GM19397 (cell line): Measurements from ENCODE around the gene CAPN5.
A peak's percentile ranks its signal among the peaks of the same experiment; 100 is the strongest.
"Not testable (repeated sequence)": the region's sequence is repeated elsewhere in the genome, so short reads cannot be mapped to it uniquely, and the experiment has no call there.

ENCODE experiments used
- ATAC-seq: cut with Tn5 transposase; IDR thresholded peaks from one replicate; pipeline ENCODE4 v1.9.1; 2021; ENCODE audit warnings: mild to moderate bottlenecking, moderate library complexity; ENCODE audit not compliant: unreplicated experiment

Gene CAPN5

DNA sequence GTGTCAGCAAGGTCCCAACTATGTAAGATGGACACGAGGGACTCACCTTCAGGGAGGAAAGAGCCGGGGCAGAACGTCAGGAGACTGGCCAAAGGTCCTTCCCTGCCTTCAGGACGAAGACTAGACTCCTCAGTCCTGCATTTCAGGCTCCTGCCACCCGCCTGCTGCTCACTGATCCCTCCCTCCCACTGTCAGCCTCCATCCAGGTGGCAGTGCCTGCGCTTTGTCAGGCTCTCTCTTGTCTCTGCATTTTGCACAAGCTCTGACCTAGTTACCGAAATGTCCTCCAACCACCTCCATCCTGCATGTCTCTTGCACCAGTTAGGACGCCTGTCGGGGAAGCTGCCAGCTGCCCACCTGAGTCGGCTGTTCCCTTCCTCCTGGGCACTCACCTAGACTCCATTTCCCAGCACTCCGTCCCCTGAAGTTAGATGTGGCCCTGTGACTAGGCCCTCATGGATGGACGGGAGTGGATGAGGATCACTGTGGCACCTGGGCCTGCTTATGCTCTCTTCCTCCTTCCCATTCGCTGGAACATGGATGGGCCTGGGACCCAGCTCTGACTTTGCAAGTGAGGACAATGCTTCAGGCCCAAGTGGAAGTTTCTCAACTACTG is 24.6 kb upstream of the CAPN5 start:
- ATAC-seq, result no peak

DNA sequence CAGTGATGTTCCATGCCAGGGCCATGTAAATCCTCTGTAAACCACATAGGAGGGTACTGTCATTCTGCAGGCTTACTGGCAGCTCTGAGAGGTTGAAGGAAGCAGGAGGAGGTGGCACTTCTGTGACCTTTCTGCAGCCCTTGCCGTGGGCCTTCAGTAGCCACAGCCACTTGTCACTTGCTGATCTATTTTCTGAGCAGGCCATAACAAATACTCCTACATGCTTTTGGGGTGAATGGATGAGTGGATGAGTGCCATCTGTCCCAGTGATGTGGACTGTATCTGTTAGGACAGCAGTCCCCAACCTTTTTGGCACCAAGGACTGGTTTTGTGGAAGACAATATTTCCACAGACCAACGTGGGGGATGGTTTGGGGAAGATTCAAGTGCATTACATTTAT is 22.4 kb upstream of the CAPN5 start:
- ATAC-seq, result no peak

DNA sequence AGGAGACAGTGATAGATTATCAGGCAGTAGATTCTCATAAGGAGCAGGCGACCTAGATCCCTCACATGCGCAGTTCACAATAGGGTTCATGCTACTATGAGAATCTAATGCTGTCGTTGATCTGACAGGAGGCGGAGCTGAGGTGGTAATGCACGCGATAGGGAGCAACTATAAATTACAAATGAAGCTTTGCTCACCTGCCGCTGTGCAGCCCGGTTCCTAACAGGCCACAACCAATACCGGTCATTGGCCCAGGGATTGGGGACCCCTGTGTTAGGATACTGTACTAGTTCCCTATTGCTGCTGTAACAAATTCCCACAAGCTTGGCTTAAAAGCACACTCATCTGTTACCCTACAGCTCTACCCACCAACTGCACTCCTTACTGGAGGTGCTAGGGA is 21.9 kb upstream of the CAPN5 start:
- ATAC-seq, result no peak

DNA sequence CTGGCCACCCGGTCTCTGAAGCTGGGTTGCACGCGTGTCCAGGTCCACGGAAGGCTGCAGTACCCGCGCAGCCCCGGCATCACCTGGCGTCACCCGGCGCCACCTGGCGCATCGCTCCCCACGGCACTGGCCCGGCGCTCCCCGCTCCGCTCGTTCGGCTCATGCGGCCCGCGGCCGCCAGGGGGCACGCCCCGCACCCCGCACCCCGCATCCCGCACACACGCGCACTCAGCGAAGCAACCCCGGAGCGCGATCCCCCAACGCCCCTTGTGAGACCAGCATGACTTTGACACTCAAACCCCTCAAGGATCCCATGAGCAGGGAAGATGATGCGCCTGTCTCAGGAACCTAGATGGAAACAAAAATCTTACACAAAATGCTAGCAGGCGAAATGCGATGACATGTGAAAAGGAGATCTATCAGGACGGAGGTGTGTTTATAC is 20.7 kb upstream of the CAPN5 start:
- no peak for ATAC-seq

DNA sequence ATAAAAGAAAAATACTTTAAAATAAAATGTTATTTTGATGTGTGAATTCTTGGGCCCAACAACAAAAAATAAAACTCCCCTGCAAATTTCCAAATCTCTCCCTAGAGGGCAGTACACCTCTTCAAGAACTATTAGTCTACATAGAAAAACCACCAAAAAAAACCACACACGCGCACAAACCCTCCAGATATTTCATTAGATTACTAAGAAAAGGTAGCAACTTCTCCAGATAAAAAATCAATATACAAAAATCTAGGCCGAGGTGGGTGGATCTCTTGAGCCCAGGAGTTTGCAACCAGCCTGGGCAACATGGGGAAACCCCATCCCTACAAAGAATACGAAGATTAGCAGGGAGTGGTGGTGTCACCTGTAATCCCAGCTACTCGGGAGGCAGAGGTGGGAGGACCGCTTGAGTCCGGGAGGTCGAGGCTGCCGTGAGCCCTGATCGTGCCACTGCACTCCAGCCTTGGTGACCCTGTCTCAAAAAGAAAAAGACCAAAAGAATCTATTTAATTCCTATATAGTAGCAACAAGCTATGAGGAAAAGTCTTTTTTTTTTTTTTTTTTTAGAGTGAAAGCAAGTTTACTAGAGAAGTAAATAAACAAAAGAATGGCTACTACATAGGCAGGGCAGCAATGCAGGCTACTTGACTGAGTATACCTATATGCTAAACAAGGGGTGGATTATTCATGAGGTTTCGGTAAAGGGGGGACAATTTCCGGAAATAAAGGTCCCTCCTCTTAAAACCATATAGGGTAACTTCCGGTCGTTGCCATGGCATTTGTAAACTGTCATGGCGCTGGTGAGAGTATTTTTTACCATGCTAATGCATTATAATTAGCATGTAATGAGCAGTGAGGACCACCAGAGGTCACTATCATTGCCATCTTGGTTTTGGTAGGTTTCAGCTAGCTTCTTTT is 19.5 kb upstream of the CAPN5 start:
- ATAC-seq, result peak; percentile 56

DNA sequence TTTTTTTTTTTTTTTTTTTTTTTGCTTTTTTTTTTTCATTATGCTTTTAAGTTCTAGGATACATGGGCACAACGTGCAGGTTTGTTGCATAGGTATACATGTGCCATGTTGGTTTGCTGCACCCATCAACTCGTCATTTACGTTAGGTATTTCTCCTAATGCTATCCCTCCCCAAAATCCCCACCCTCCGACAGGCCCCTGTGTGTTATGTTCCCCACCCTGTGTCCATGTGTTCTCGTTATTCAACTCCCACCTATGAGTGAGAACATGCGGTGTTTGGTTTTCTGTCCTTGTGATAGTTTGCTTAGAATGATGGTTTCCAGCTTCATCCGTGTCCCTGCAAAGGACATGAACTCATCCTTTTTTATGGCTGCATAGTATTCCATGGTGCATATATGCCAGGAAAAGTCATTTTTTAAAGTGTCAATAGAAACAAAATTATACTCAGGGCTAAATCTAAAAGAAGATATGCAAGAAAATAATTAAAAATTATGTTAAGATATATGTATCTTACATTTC is 18.8 kb upstream of the CAPN5 start:
- ATAC-seq, result not testable (repeated sequence)

DNA sequence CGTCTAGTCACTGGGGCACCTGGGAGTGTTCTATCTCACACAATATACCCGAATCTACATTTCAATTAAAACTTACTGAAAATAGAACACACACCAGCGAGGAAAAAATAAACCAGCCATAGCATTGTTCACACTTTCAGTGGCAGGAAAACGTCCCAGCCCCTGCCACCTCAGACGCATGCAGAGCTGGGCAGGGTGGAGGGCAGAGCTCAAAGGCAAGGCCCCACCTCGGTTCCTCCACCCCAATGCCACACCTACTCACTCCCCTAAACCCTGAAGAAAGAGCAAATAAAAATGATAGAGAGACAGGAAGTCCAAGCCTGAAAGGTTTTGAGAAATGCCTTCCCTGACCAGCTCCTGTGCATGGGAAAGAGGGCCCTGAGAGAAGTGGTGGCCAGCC is 17.7 kb upstream of the CAPN5 start:
- ATAC-seq, result no peak

DNA sequence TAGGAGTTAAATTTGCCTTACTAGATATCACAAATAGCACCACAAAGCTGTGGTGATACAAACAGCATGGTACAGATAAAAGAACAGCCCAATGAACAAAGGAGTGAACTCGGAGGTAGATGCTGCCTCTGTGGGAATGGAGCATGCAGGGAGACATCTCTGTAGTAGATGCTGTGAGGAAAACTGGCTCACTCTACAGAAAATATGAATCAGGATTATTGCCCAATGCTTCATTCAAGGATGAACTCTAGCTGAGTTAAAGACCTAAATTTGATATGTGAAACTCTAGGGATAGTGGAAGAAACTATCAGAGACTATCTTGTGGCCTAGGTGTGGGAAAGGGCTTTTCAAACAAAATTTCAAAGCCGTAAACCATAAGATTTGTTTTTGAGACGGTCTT is 15.3 kb upstream of the CAPN5 start:
- ATAC-seq, result no peak

DNA sequence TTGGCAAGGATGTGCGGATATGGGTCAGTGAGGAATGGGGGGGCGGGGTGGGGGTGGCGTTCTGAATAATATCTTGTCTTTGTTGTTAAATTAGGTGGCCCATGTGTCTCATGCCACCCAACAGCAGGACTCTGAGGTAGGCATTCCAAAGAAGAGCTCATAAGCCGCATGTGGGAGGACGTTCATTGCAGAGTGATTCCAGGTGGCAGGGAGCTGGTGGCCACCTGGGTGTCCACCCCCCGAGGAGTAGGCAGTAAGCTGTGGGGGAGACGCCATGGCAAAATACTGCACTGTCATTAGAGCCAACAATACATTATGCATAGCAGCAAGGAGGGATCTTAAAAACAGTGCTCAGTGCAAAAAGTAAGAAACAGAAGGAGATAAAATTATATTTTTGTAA is 14.3 kb upstream of the CAPN5 start:
- ATAC-seq, result no peak

DNA sequence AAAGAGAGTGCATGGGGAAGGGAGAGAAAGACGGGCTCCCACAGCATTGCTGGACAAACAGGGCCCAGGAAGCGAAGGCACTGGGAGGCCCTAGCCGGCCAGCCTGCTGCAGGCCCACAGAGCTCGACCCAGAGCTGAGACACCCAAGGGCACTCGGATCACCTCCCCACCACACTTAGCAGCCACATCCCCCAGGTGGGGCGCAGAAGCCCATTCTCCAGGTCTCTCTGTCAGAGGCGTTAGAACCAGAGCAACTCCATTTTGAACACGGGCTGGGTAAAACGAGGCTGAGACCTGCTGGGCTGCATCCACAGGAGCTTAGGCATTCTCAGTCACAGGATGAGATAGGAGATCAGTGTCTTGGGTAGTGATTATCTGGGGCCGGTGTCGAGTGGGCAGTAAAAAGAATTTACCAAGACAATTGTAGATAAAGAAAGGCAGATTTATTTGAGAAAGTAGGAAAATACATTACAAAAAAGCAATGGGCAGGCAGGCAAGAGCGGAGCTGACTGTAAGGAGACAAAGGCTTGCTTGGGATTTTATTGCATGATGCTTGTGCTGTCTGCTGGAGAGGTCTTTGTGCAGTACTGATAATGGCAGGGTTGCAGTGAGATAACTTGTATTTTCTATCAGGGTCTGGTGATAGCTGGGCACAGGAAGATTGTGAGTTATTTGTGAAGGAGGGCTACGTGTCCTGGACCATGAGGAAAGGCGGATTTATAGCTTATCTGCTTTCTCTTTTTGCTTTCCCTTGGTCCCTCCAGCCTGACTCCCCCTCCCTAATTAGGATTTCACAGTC is 13.4 kb upstream of the CAPN5 start:
- ATAC-seq, result no peak

DNA sequence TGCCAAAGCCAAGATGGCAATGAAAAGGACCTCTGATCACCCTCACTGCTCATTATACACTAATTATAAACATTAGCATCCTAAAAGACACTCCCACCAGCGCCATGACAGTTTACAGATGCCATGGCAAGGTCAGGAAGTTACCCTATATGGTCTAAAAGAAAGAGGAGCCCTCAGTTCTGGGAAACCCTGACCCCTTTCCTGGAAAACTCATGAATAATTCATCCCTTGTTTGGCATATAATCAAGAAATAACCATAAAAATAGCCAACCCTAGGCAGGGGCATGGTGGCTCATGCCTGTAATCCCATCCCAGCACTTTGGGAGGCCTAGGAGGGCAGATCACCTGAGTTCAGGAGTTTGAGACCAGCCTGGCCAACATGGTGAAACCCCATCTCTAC is 12.7 kb upstream of the CAPN5 start:
- no peak for ATAC-seq

DNA sequence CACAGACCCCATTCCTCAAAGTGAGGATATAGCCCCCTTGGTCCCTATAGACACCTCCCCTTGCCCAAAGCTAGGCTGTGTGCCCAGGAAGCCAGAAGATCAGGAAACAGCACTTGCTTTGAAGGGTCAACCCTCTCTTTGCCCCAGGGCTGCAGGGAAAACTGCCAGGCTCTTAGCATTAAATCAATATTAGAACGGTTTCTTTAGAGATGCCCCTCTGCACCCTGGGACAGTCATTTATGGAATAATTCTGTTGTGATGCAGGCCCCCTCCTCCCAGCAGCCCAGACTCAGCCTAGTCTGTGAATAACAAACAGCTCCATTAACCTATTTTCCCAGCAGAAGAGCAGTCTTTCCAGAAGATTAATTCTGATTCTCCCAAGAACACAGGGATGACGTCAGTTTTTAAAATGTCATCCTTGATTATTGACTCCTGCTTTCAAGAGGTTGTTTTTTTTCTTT is 11.6 kb upstream of the CAPN5 start:
- no peak for ATAC-seq

DNA sequence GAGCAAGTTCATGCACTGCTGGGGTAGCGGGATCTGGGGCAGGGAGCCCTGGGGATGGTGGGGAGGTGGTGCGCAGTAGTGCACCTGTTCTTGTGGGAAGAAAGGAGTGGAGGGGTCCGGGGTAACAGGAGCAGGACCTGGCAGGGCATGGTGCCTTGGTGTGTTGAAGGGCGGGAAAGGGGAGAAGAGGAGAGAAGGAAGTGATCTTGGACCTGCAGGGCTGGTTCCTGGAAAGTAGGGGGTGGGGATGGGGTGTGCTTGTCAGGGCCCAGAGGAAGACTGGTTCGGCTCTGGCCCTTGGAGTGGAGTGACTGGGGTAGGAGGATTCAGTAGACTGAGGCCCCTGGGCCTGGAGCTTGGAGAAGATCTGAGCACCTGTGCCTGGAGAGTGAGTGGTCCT is 10.9 kb upstream of the CAPN5 start:
- ATAC-seq, result no peak

DNA sequence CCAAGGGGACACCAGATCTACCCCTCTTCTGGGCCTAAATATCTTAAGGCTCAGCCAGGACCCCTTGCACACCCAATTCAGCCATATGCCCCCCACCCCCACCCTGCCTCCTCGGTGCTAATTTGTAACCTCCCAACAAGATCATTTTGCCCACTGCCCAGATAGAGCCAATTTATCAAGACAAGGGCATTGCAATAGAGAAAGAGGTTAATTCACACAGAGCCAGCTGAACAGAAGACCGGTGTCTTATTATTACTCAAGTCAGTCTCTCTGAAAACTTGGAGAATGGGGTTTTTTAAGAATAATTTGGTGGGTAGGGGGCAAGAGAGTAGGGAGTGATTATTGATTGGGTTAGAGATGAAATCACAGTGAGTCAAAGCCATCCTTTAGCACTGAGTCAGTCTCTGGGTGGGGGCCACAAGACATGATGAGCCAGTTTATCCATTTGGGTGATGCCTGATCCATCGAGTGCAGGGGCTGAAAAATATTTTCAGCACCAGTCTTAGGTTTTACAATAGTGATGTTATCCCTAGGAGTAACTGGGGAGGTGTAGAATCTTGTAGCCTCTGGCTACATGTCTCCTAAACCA is 9.9 kb upstream of the CAPN5 start:
- ATAC-seq, result no peak

DNA sequence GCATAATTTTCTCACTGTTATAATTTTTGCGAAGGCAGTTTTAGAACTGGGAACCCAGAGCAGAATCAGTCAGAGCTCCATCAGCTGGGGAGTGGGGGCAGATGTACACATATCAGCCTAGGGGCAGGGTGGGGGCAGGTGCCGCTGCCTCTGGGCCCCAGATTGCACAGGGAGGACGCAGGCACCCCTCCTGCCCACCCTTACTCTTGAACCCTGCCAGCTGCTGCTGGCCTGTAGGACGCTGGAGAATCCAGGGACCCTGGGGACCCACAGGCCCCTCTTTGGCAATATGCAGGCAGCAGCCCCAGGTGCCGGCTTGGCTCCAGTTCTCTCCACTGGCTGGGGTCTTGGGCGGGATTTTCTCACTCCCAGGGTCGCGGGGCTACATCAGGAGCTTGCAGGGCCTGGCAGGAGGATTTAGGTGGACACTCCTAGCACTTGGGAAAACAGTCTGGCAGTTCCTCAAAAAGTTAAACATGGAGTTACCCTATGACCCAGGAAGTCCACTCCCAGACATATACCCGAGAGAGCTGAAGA is 8.8 kb upstream of the CAPN5 start:
- no peak for ATAC-seq

DNA sequence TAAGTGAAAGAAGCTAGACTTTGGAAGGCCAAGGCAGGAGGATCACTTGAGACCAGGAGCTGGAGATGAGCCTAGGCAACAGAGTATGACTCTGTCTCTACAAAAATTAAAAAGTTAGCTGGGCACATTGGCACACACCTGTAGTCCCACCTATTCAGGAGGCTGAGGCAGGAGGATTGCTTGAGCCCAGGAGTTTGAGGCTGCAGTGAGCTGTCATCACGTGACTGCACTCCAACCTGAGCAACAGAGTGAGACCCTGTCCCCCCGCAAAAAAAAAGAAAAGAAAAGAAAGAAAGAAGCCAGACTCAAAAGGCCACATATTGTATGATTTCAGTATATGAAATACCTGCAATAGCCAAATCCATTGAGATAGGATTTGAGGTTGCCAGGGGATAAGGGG is 7.9 kb upstream of the CAPN5 start:
- ATAC-seq, result no peak

DNA sequence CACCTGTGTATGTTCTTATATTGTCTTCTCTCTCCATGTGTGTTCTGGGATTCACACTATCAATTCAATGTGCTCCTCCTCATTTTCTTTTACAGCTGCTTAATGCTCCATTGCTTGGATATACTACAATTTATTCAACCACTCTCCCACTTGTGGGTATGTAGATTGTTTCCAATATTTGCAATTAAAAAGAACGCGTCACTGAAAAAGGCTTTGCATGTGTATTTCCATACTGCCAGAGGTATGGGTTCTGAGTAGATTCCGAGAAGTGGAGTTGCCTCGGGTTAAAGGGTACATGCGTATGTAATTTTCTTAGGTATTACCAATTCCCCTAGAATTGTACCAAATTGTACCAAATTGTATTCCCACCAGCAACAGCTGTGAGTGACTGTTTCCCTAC is 7.0 kb upstream of the CAPN5 start:
- ATAC-seq, result no peak

DNA sequence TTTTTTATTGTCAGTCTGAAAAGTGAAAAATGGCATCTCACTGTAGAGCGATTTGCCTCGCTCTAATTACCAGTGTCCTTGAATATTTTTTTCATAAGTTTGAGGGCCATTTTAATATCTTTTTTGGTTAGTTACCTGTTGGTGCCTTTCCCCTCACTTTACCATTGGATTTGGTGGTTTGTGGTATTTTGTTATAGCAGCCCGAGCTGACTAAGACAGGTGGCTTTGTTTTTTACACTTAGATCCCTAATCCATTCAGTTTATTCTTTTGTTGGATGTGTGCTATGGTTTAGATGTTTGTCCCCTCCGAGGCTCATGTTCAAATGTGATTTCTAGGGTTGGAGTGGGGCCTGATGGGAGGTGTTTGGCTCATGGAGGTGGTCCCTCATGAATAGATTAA is 6.5 kb upstream of the CAPN5 start:
- ATAC-seq, result no peak

DNA sequence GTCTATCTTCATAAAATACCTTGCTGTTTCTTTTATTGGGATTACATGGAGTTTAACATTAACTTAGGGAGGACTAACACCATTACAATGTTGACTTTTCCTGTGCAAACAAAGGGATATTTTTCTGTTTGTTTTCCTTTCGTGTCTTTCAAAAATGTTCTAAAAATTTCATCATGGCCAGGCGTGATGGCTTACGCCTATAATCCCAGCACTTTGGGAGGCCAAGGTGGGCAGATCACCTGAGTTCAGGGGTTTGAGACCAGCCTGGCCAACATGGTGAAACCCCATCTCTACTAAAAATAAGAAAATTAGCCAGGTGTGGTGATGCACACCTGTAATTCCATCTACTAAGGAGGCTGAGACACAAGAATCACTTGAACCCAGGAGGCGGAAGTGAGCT is 5.5 kb upstream of the CAPN5 start:
- ATAC-seq, result not testable (repeated sequence)

DNA sequence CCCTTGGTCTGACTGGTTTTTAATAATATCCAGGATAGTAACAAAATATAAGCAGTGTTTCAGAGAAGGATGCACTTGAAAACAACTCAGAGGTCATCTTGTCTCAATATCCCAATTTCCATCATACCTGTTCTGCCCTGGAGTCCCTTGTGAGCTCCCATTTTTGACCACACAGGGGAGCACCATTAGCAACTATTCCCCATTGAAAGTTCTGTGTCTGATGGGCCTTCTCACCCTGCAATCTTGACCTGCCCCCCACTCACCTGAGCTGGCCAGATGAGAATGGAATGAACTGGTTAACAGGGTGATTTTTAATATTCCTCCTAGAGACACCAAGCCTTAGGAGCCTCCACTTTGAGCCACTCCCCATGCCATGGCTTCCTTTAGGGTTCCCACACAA is 3.8 kb upstream of the CAPN5 start:
- no peak for ATAC-seq

DNA sequence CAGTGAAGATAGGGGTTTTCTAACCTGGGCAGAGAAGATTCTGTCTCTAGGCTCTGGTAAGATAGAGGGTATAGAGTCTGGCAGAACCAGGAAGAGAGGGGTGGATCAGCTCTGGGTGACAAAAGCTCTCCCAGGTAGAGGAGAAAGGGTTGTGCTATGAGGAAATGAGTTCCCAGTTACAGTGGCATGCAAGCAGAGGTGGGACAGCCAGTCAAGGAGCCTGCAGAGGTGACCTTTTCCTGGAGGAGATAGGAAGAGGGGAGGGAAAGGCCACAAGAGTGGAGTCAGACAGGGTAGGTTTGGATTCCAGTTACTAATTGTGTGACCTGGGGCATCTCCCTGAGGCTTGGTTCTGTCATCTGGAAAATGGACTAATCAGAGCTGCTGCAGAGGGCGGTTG is 3.4 kb upstream of the CAPN5 start:
- ATAC-seq, result no peak
